NT2/D1 (cell line): ENCODE measurements around the gene CNTN5.

ENCODE experiments used
- SUZ12 ChIP-seq: IDR thresholded peaks from 2 replicates; pipeline ENCODE4 v1.6.1; 2011; ENCODE audit not compliant: insufficient read length, insufficient read depth; ENCODE audit errors: extremely low read depth
- YY1 ChIP-seq: IDR thresholded peaks from 2 replicates; pipeline ENCODE4 v1.6.1; 2011; ENCODE audit not compliant: insufficient read length, insufficient read depth
- ZNF274 ChIP-seq: IDR thresholded peaks from 2 replicates; pipeline ENCODE4 v1.6.1; 2011; ENCODE audit warnings: mild to moderate bottlenecking, low read depth, low read length

DNA sequence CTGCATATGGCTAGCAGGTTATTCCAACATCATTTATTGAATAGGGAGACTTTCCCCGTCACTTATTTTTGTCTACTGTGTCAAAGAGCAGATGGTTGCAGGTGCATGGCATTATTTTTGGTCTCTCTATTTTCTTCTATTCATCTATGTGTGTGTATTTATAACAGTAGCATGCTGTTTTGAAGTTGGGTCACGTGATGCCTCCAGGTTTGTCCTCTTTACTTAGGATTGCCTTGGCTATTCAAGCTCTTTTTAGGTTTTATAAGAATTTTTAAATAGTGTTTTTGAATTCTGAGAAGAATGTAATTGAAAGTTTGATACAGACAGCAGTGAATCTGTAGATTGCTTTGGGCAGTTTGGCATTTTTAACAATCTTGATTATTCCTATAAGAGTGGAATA lies 770.6 kb downstream of the CNTN5 start:
- TF ChIP-seq YY1 (no peak), SUZ12 (no peak), ZNF274 (no peak)
